Mucosa of rectum (tissue), 2 donors: ENCODE results near the gene PTGDR2.

Experiments
- H3K27ac ChIP-seq, 2 donors: one replicate each; pipeline ENCODE4 v1.7.0; 2013; ENCODE audit warnings: inconsistent platforms in 2 of 2, low read depth in 2 of 2, low read length in 2 of 2
- H3K27me3 ChIP-seq, 2 donors: one replicate each; pipeline ENCODE4 v1.7.0; 2013; ENCODE audit warnings: low read length in 2 of 2; ENCODE audit not compliant: control insufficient read depth in 2 of 2, insufficient read depth in 2 of 2
- H3K36me3 ChIP-seq, 2 donors: one replicate each; pipeline ENCODE4 v1.7.0; 2013; ENCODE audit warnings: low read length in 2 of 2; ENCODE audit not compliant: control insufficient read depth in 2 of 2, insufficient read depth in 2 of 2
- H3K4me1 ChIP-seq, 2 donors: one replicate each; pipeline ENCODE4 v1.7.0; 2013; ENCODE audit warnings: low read length in 2 of 2, mild to moderate bottlenecking in 1 of 2; ENCODE audit not compliant: control insufficient read depth in 2 of 2, insufficient read depth in 2 of 2
- H3K4me3 ChIP-seq, 2 donors: one replicate each; pipeline ENCODE4 v1.7.0; 2013; ENCODE audit warnings: low read length in 2 of 2
- H3K9ac ChIP-seq, 2 donors: one replicate each; pipeline ENCODE4 v1.7.0; 2013; ENCODE audit warnings: low read length in 2 of 2, low read depth in 1 of 2, mild to moderate bottlenecking in 1 of 2
- H3K9me3 ChIP-seq, 2 donors: one replicate each; pipeline ENCODE4 v1.7.0; 2013; ENCODE audit warnings: low read length in 2 of 2; ENCODE audit not compliant: control insufficient read depth in 2 of 2
- donor health status: healthy.
- donor health status: Normal muscosa, but diverticular disease.

Gene PTGDR2

DNA sequence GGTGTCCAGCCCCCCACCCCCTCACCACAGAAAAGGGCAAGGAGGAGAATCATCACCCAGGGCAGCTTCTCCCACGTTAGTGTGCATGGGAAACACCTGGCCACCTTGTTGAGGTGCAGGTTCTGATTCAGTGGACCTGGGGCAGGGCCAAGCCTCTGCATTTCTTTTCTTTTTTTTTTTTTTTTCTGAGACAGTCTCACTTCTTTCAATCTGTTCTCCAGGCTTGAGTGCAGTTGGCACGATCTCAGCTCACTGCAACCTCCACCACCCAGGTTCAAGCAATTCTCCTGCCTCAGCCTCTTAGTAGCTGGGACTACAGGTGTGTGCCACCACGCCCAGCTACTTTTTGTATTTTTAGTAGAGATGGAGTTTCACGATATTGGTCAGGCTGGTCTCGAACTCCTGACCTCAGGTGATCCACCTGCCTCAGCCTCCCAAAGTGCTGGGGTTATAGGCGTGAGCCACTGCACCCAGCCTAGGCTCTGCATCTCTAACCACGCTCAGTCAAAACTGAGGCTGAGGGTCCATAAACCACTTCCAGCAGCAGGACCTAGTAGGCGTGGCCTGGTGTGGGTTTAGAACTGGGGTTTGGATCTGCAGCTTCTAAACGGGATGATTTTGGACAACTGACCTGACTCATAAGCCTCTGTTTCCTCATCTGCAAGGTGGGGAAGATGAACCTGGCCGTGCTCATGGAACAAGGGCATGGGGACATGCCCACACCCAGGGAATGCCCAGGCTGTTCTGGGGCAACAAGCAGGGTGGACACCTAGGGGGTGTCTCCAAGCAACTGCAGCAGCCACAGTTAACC is 12.3 kb upstream of the PTGDR2 start:
- Histone ChIP-seq H3K4me3 (no peak overlapping the region), H3K4me1 (peaks cover 7 to 11% of the 10 kb centered on the region in 2 donors), H3K27me3 (no peaks in the 10 kb centered on the region), H3K9ac (no peak overlapping the region), H3K27ac (no peak overlapping the region), H3K9me3 (no peaks in the 10 kb centered on the region), H3K36me3 (no peaks in the 10 kb centered on the region)

DNA sequence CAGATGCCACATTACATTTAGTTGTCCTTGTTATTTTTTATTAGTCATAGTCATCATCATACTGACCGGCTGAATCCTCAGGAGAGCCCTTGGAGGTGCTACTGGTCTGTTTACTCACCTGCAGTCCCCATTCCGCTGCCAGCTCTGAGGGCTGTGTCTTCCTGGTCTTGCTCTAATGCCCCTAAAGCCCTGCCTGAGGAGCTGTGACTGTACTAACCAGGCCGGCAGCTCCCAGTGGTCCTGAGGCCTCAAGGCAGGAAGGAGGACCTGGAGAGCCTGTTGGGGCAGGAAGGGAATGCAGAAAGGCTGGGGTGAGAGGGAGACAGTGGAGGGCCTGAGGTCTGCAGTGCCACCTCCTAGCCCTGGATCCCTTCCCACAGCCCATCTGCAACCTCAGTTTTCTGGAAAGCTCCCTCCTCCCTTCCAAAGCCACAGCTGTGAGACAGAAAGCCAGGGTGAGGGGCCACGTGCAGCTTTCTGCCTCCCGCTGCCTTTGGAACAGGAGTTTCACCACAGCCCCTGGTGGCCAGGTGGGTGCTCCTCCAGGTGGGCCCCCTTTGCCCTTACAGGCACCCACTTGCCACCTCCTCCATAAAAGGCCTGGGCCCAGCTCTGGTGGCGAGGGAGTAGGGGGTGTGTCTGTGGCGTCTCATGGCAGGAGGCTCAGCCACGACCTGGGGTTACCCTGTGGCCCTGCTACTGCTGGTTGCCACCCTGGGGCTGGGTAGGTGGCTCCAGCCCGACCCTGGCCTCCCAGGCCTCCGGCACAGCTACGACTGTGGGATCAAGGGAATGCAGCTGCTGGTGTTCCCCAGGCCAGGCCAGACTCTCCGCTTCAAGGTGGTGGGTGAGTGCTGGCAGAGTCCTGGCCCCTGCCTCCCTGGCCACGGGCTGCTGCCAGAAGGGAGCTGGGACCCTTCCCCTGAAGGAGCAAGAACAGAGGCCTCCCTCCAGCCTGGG is 11.4 kb upstream of the PTGDR2 start, which contains the start of gene ZP1:
Gene ZP1, plus strand, starts transcription at position 632 of the 960 bp plus-strand sequence. Its CDS starts 20 bp downstream, at position 652.
- H3K4me1 ChIP-seq = peaks cover 7 to 8% of the 10 kb centered on the region in 2 donors
- H3K27ac ChIP-seq = no peak within 1 kb of the TSS
- no peaks in the 10 kb centered on the region for H3K9me3 ChIP-seq
- H3K9ac ChIP-seq = no peak within 1 kb of the TSS
- no peaks in the 10 kb centered on the region for H3K36me3 ChIP-seq
- H3K27me3 ChIP-seq = no peaks in the 10 kb centered on the region
- no peak within 1 kb of the TSS for H3K4me3 ChIP-seq

DNA sequence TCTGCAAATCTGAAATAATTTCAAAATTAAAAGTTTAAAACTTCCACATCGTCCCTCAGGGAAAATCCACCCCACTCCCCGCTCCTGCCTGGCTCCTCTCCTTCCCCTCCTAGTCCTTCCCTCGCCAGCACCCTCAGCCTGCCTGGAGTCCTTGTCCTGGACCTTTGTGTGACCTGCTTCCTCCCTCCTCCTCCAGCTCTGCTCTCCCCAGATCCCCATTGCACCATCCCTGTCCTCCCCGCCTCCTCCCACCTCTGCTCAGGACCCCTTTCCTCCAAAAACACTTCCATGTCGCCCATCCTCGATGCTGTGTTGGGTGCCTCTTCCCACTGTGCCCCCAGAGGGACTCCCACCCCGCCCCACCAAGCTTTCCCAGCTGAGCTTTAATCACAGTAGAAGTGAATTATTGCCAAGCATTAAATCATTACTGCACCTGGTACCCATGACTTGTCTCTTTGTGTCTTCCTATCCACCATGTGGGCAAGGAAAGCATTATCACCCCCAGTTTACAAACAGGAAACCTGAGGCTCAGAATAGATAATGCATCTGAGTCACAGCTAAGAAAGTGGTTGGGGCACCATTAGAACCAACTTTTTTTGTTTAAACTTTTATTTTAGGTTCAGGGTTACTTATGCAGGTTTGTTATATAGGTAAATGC is 9.2 kb upstream of the PTGDR2 start:
- Histone ChIP-seq H3K4me1 (no peaks in the 10 kb centered on the region), H3K36me3 (no peaks in the 10 kb centered on the region), H3K4me3 (no peak overlapping the region), H3K9ac (no peak overlapping the region), H3K27me3 (no peaks in the 10 kb centered on the region), H3K27ac (no peak overlapping the region), H3K9me3 (no peaks in the 10 kb centered on the region)

DNA sequence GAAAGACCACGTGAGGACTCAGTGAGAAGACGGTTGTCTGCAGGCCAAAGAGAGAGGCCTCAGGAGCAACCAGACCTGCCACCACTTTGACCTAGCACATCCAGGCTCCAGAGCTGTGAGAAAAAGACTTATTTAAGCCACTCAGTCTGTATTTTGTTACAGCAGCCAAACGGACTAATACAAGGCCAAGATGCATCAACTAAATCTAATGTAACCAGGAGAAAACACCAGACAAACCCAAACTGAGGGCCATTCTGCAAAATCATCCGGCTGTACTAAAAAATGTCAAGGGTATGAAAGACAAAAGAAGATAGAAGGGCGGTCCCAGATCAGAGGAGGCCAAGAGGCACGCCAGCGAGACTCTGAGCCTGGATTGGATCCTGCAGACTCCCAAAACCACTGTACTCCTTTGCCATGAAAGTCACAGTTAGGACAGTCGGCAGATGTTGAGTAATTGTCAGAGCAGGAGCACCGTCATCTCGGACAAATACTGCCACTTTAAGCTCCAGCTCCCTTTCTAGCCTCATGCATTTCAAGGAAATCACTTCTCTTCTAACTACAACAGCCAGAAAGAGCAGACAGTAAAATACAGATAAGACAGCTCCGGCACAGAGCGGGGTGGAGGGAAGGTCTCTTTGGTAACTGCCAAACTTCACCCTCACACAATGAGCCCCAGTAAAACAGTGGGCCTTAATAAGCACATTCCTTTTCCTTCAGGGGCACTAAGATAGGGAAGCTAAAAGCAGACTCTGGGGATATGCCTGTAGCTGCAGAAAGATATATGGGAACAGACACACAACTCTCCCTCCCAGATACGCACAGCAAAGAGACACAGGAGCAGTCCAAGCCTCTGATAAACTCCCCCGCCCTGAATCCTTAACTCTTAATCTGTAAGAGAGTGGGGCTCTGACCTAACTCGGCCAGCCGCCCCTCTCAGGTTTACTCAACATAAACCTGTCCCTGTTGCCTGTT is 8.1 kb upstream of the PTGDR2 start:
- no peak overlapping the region for H3K27ac ChIP-seq
- H3K36me3 ChIP-seq = no peaks in the 10 kb centered on the region
- no peak overlapping the region for H3K4me3 ChIP-seq
- no peaks in the 10 kb centered on the region for H3K4me1 ChIP-seq
- no peaks in the 10 kb centered on the region for H3K9me3 ChIP-seq
- no peaks in the 10 kb centered on the region for H3K27me3 ChIP-seq
- no peak overlapping the region for H3K9ac ChIP-seq

DNA sequence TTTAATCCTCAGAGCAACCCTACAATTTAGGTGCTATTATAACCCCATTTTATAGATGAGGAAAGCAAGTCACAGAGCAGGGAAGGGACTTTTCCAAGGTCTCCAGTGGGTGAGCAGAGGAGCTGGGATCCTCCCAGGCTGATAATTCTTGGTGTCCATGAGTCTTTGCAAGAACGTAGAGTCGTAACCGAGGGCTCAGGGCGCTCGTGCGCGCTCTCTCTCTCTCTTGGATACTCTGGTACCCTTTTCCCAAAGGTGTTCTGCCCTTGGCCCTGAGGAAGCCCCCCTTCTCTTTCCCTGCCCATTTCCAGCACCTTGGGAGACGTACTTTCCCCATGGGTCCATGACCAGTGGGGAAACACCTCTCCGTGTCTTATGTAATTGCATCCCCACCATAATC is 6.4 kb upstream of the PTGDR2 start:
- Histone ChIP-seq H3K36me3 (no peaks in the 10 kb centered on the region), H3K4me3 (no peak overlapping the region), H3K9ac (no peak overlapping the region), H3K27ac (no peak overlapping the region), H3K27me3 (no peaks in the 10 kb centered on the region), H3K4me1 (no peaks in the 10 kb centered on the region), H3K9me3 (no peaks in the 10 kb centered on the region)

DNA sequence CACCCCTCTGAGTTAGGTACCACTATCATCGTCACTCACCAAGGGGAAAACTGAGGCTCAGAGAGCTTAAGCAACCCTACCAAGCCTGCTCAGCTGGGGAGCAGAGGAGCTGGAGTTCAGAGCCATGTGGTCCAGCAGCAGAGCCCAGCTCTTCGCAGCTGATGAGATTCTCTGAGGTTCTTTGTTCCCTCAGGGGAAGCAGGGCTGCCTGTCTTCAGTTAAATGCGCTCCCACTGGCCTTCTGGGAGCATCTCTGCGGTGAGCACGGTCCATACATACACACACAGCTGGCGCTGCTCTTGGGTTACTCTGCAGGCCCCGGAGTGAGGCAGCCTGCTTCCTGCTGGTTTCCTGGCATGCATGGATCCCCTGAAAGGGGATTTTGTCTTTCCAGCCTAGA is 5.2 kb upstream of the PTGDR2 start:
- Histone ChIP-seq H3K36me3 (no peaks in the 10 kb centered on the region), H3K4me1 (peaks cover 0 to 4% of the 10 kb centered on the region in 2 donors), H3K9me3 (no peaks in the 10 kb centered on the region), H3K27me3 (no peaks in the 10 kb centered on the region), H3K9ac (no peak overlapping the region), H3K27ac (no peak overlapping the region), H3K4me3 (no peak overlapping the region)

DNA sequence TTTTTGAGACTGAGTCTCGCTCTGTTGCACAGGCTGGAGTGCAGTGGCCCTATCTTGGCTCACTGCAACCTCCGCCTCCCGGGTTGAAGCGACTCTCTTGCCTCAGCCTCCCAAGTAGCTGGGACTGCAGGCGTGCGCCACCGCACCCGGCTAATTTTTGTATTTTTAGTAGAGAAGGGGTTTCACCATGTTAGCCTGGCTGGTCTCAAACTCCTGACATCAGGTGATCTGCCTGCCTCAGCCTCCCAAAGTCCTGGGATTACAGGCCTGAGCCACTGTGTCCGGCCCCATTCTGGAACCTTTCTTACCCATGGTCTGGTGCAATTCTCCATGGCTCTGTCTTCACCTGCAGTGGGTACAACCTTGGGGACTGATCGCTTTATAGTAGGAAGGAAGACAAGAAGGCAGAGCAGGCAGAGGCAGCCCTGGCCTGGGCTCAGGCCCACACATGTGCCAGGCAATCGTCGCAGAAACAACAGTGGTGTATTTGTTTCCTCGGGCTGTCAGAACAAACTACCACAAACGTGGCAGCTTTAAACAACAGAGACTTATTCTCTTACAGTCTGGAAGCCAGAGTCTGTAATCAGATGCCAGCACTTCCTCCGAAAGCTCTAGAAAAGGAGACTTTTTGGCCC is 4.0 kb upstream of the PTGDR2 start:
- no peak overlapping the region for H3K27ac ChIP-seq
- no peak overlapping the region for H3K4me3 ChIP-seq
- H3K36me3 ChIP-seq = no peaks in the 10 kb centered on the region
- H3K9ac ChIP-seq = no peak overlapping the region
- no peaks in the 10 kb centered on the region for H3K9me3 ChIP-seq
- no peaks in the 10 kb centered on the region for H3K27me3 ChIP-seq
- peaks cover 0 to 10% of the 10 kb centered on the region in 2 donors for H3K4me1 ChIP-seq

DNA sequence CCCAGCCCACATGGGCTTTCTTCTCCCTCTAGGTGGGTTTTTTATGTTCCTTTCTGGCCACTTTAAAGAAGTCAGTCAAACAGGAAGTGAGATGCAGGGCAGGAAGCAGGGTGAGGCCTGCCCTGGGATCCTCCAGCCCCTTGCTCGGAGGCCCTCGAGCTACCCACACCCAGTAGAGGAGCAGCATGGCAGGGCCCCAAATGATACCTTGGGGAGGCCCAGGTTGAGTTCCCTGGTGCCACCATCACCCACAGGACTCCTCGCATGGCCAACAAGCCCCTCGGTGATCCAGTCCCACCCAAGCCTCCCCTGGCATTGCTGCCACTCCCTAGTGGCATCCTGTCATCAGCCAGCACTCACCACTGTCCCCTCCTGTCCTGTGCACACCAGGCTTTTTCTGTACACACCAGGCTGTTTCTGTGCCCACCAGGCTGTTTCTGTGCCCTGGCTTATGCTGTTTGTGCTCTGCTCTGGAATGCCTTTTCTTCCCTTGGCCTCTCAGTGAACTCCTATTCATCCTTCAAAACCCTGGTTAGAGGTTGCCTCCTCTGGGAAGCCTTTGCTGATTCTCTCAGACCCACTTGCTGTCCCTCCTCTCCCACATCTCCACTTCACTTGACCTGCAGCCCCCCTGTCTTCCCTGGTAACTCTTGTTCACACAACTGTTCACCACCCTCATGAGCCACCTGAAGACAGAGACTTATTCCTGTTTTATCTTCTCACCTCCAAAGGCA is 3.1 kb upstream of the PTGDR2 start:
- Histone ChIP-seq H3K36me3 (no peaks in the 10 kb centered on the region), H3K27me3 (no peaks in the 10 kb centered on the region), H3K9ac (no peak overlapping the region), H3K4me1 (peaks cover 0 to 10% of the 10 kb centered on the region in 2 donors), H3K4me3 (no peak overlapping the region), H3K27ac (peak overlapping the region in 1 of 2 donors; percentile 58), H3K9me3 (no peaks in the 10 kb centered on the region)
